ENCODE measurements around the gene ATP5F1B.

Gene ATP5F1B

GRCh38 chr12:56634242-56634836 is 11.4 kb downstream of the ATP5F1B start:
- TF ChIP-seq, protein P1, sequence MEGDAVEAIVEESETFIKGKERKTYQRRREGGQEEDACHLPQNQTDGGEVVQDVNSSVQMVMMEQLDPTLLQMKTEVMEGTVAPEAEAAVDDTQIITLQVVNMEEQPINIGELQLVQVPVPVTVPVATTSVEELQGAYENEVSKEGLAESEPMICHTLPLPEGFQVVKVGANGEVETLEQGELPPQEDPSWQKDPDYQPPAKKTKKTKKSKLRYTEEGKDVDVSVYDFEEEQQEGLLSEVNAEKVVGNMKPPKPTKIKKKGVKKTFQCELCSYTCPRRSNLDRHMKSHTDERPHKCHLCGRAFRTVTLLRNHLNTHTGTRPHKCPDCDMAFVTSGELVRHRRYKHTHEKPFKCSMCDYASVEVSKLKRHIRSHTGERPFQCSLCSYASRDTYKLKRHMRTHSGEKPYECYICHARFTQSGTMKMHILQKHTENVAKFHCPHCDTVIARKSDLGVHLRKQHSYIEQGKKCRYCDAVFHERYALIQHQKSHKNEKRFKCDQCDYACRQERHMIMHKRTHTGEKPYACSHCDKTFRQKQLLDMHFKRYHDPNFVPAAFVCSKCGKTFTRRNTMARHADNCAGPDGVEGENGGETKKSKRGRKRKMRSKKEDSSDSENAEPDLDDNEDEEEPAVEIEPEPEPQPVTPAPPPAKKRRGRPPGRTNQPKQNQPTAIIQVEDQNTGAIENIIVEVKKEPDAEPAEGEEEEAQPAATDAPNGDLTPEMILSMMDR (conservative IDR thresholded peaks at IDR 0.05; ENCODE audit: low read depth, low read length) = no peak
- peak overlapping the region; percentile 84 for H3K4me3 ChIP-seq (ENCODE audit: low read depth, low read length)
- peak; percentile 18 for DNase-seq (ENCODE audit: low read depth)

DNA sequence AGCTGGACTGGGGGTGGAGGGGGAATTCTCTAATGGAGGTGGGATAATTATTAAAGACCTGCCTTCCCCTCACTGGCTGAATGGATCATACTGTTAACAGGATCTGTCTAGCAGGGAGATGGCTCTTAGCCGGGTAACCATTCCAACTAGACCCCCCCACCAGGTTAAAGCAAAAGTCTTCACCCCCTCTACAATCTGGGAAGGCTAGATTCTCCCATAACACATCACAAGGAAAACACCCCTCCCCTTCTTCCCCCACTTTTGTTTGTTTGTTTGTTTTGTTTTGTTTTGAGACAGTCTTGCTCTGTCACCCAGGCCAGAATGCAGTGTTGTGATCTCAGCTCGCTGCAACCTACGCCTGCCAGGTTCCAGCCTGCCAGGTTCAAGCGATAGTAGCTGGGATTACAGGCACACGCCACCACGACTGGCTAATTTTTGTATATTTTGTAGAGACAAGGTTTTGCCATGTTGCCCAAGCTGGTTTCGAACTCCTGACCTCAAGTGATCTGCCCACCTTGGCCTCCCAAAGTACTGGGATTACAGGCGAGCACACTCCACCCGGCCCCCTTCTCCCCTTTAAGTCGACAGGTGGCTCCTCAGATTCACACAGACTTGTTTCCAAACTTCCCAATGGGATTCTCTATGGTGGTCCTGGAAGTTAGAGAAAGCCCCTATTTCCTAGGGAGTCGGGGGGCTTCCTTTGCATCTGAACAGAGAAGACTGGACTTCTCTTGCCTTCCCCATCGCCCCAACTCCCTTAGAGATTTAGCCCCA is 12.1 kb downstream of the ATP5F1B start:
- TF ChIP-seq, protein P1 (conservative IDR thresholded peaks at IDR 0.05; ENCODE audit: low read depth, low read length) = no peak
- H3K4me3 ChIP-seq (ENCODE audit: low read depth, low read length) = peak overlapping the region; percentile 84
- no peak for DNase-seq (ENCODE audit: low read depth)

- DNase-seq (ENCODE audit: low read depth) = peak; percentile 9
- peak overlapping the region; percentile 21 for H3K4me3 ChIP-seq (ENCODE audit: low read depth, low read length)
- TF ChIP-seq, protein P1 (conservative IDR thresholded peaks at IDR 0.05; ENCODE audit: low read depth, low read length) = no peak
Observed at GRCh38 chr12:56632701-56633467, 12.9 kb downstream of the ATP5F1B start.

GRCh38 chr12:56631790-56632700 is 13.7 kb downstream of the ATP5F1B start:
- TF ChIP-seq, protein P1 (conservative IDR thresholded peaks at IDR 0.05; ENCODE audit: low read depth, low read length) = no peak
- peak overlapping the region; percentile 30 for H3K4me3 ChIP-seq (ENCODE audit: low read depth, low read length)
- DNase-seq (ENCODE audit: low read depth) = peak; percentile 39

- peak within 1 kb of the TSS; percentile 91 for H3K4me3 ChIP-seq (ENCODE audit: low read depth, low read length)
- TF ChIP-seq, protein P1 (conservative IDR thresholded peaks at IDR 0.05; ENCODE audit: low read depth, low read length) = no peak
- DNase-seq (ENCODE audit: low read depth) = peak; percentile 84
Observed at GRCh38 chr12:56630180-56630632, 15.6 kb downstream of the ATP5F1B start, which contains the start of gene BAZ2A. TSS of gene BAZ2A (minus strand) at chr12:56630326. CDS start at chr12:56617530, 12,796 bp downstream.

Data from choroid plexus epithelial cell (primary cell).